Epithelial cell of proximal tubule (primary cell): ENCODE measurements around the gene ETV6. TPM values are rescaled to one million over a fixed set of nuclear protein-coding genes. Genes with fewer than 3 reads are reported as not detected.

Source experiments
- DNase-seq: peaks from one replicate; pipeline ENCODE4 v3.0.0-alpha.2; 2011; ENCODE audit warnings: low read depth
- H3K4me3 ChIP-seq: 2 replicates; pipeline ENCODE4 v1.5.1; 2011; ENCODE audit warnings: low read depth, mild to moderate bottlenecking, low read length
- CTCF ChIP-seq: conservative IDR thresholded peaks from 2 replicates; pipeline ENCODE4 v1.5.1; 2012; ENCODE audit warnings: low read depth, mild to moderate bottlenecking, low read length
- total RNA-seq: library from RNA; depleted of rRNA; stranded (reverse); fragments of >200 nt; gene quantifications from 2 replicates; pipeline ENCODE4 v1.2.3, GENCODE V29; 2015

Gene ETV6
- total RNA-seq, 1 donor from 2014 or later, result 12.9 TPM

- no peak for TF ChIP-seq CTCF
- DNase-seq, result no peak
Observed at GRCh38 chr12:11794751-11795150, 145.3 kb downstream of the ETV6 start.

DNA sequence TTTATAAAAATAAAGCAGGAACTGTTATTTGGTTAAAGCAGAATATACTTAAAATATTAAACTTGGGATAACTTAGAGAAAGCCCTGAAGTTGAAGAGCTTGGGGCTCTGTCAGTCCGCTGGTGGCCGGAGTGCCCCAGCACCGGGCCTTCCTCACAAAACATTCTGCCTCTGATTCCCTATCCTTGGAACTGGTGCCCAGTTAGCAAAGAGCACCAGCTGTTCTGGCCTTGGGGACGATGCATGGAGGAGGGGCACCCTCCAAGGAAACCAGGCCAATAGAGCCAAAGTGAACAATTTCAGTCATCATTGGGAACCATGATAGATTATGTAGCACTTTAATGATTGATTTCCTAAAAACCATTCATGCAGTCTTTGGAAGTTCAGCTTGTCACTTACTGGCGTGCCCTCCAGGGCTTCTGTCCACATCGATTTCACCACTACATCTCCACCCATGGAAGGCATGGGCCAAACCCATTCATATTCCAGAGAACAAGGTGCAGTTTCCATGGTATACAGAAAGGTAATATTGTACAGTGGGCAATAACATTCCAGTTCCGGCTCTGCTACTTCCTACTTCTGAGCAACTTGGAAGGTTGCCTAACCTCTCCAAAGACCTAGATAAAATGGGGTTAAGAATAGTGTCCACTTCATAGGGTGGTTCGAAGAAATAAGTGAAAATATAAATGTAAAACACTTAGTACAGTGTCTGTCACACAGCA, 145.9 kb downstream of the ETV6 start:
- no peak for TF ChIP-seq CTCF
- no peak overlapping the region for H3K4me3 ChIP-seq
- DNase-seq, result no peak

More at GRCh38 chr12:11794751-11795150, 145.3 kb downstream of the ETV6 start:
- no peak overlapping the region for H3K4me3 ChIP-seq

DNA sequence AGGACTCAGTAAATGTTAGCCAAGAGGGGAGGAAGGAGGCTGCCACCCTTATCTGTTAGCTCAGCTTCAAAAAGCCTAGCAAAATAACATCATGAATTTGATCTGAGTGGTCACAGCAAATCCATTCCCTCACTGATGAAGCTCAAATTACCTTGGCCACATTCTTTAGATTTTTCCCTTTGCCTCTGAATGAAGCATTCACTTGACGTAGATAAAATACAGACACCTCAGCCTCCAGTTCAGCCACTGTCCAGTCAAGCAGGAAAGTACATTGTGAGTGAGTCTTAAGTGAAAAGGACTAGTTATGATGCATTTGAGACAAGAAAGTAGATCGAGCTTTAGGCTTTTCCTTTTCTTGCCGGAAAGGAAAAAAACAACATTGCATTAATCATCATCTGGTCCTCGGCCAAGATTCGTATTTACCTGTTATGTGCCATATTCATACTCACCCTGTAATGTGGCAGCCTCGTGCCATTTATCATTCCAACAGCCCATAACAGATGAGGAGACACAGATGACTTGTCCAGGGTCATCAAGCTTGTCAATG, 146.5 kb downstream of the ETV6 start:
- peak; percentile 92 for DNase-seq
- H3K4me3 ChIP-seq, result no peak overlapping the region
- TF ChIP-seq CTCF, result no peak

DNA sequence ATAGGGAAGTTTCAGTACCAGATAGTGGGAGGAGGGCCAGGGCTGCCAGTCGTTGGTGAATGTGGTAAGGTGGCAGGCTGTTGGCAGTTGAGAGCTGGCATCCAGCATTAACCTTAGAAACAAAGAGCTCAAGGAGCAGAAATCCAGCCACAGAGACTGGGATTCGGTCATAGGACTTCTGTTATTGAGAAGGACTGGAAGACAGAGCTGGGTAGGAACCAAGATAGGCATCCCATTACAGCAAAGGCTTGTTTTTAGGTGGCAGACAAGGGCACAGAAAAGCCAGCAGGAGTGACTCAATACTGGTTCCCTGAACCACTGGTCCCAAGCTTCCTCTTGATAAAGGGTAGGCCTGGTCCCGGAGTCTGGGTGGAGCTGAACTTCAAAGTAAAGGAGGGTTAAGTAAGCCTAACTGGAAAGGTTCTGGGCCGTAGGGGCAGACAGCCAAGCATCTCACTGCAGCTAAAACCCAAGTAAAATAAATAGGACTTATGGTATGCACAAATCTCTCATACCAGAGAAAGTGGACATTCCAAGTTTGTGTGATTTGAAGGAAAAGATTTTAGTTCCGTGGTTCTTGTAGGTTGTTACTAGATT, 147.9 kb downstream of the ETV6 start:
- no peak for TF ChIP-seq CTCF
- no peak for DNase-seq
- H3K4me3 ChIP-seq, result no peak overlapping the region

DNA sequence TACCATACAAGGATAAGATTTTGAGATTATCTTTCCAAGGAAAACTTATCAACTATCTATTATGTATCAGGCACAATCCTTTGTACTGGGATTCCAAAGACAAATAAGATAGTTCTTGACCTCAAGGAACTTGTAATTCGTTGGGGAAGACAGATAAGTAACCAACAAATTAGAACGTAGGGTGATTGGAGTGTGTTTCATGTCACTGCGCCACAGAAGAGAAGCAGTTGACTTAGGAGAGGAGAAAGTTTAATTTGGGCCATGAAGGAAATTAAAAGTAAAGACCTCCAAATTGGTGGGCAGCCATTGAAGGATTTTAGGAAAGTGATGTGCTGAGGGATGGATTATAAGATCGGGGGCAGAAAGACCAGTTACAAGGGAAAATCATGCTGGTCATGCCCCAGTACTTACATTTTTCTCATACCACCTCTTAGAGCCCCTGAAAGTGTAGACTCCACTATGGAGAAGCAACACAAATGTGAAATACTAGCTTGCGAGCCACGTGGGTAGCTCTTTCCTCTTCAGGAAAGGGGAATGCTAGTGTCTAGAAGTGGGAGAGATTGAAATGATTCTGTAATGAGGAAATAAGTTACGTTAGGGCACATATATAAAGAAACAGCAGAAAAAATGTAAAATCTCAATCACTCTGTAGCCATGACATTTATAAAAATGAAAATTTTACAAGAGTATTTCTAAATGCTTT, 148.7 kb downstream of the ETV6 start:
- H3K4me3 ChIP-seq, result no peak overlapping the region
- DNase-seq, result no peak
- TF ChIP-seq CTCF, result no peak

DNA sequence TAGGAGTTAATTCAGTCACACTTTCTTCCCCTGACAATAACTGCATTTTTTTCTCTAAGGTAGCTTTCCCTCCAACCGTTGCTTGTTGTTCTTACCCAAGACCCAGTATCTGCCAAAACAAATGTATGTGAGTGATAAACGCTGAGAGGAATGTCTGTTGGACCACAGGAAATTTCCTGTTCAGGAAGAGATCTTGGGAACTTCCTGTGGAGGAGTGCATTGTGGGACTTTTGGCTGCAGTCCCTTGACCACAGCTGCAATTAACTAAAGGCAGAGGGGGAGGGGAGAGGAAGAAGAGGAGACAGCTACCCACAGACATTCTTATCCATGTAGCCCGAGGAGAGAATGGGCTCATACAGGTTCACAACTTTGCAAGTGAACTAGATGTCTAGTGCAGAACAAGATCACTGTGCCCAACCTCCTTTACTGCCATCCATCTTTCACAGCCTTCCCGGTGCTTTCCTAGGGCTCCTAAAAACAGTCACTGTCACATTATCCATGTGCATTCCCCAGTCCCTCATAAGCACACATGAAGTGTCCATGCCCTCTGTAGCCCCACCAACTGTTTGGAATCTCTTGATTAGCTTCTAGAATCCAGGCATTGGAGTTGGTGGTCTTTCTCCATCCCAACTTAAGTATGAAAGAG, 149.5 kb downstream of the ETV6 start:
- no peak for TF ChIP-seq CTCF
- DNase-seq, result peak; percentile 35
- H3K4me3 ChIP-seq, result no peak overlapping the region
